OCI-LY3 (cell line): ENCODE measurements around the gene CDX1.

Source experiments
- H2AFZ ChIP-seq: fragments of 200-600, 300-600 bp; shearing (Covaris generic); 2 replicates; pipeline ENCODE4 v1.6.0; 2014; ENCODE audit warnings: antibody characterized with exemption, low read depth, low read length
- H3K27ac ChIP-seq: fragments of 200-600, 300-600 bp; sonication (generic); 2 replicates; pipeline ENCODE4 v1.5.1; 2014; ENCODE audit warnings: mild to moderate bottlenecking, low read length, moderate library complexity, mixed read lengths
- H3K27me3 ChIP-seq: fragments of 200-600, 300-600 bp; sonication (generic); 2 replicates; pipeline ENCODE4 v1.6.1; 2014; ENCODE audit warnings: low read depth, low read length, mixed read lengths
- H3K36me3 ChIP-seq: fragments of 200-600, 300-600 bp; sonication (generic); replicated peaks from 2 replicates; pipeline ENCODE3; 2014; ENCODE audit warnings: low read depth, low read length, mixed read lengths
- H3K4me1 ChIP-seq: fragments of 300-600, 200-600 bp; sonication (generic); 2 replicates; pipeline ENCODE4 v1.6.1; 2014; ENCODE audit warnings: low read length, mixed read lengths
- H3K4me2 ChIP-seq: fragments of 200-600, 300-600 bp; sonication (generic); 2 replicates; pipeline ENCODE4 v1.6.1; 2014; ENCODE audit warnings: low read length, mixed read lengths
- H3K4me3 ChIP-seq: fragments of 300-600, 200-600 bp; sonication (generic); 2 replicates; pipeline ENCODE4 v1.5.1; 2014; ENCODE audit warnings: antibody characterized with exemption, mild to moderate bottlenecking, low read length, moderate library complexity
- H3K79me2 ChIP-seq: fragments of 300-600, 200-600 bp; shearing (Covaris generic); 2 replicates; pipeline ENCODE4 v1.6.1; 2014; ENCODE audit warnings: mild to moderate bottlenecking, low read length, mixed read lengths
- H3K9ac ChIP-seq: fragments of 300-600, 200-600 bp; shearing (Covaris generic); 2 replicates; pipeline ENCODE4 v1.6.0; 2014; ENCODE audit warnings: mild to moderate bottlenecking, low read length, moderate library complexity
- H3K9me3 ChIP-seq: fragments of 200-600, 300-600 bp; shearing (Covaris generic); 2 replicates; pipeline ENCODE4 v1.6.1; 2014; ENCODE audit warnings: low read length, mixed read lengths; ENCODE audit not compliant: insufficient read depth
- H4K20me1 ChIP-seq: fragments of 200-600, 300-600 bp; sonication (generic); 2 replicates; pipeline ENCODE4 v1.6.1; 2016; ENCODE audit warnings: low read length, mixed read lengths; ENCODE audit not compliant: insufficient read depth
- CTCF ChIP-seq: fragments of 200-600, 300-600 bp; sonication (generic); IDR thresholded peaks from 2 replicates; pipeline ENCODE4 v1.5.1; 2014; ENCODE audit warnings: antibody characterized with exemption, low read length, low read depth
- EZH2phosphoT487 ChIP-seq: fragments of 200-600 bp; shearing (Covaris generic); IDR thresholded peaks from 2 replicates; pipeline ENCODE4 v1.6.1; 2018; ENCODE audit warnings: antibody characterized with exemption, mixed run types, low read depth

The CDX1 gene

GRCh38 chr5:150184990-150185912 is 18.7 kb downstream of the CDX1 start:
- Histone ChIP-seq H3K4me3 (no peak overlapping the region), H3K27ac (no peak overlapping the region), H3K79me2 (no peaks in the 10 kb centered on the region), H3K9me3 (no peaks in the 10 kb centered on the region), H4K20me1 (no peaks in the 10 kb centered on the region), H3K4me1 (no peaks in the 10 kb centered on the region), H3K36me3 (no peaks in the 10 kb centered on the region), H3K9ac (no peak overlapping the region), H3K4me2 (no peak overlapping the region), H2AFZ (no peak overlapping the region), H3K27me3 (peaks cover 3% of the 10 kb centered on the region; the same call in 1 of the 2 replicates)
- TF ChIP-seq EZH2phosphoT487 (no peak), CTCF (no peak)

GRCh38 chr5:150186137-150186536 is 19.6 kb downstream of the CDX1 start:
- Histone ChIP-seq H3K9me3 (no peaks in the 10 kb centered on the region), H3K36me3 (no peaks in the 10 kb centered on the region), H3K4me3 (no peak overlapping the region), H4K20me1 (no peaks in the 10 kb centered on the region), H3K9ac (no peak overlapping the region), H3K27me3 (peaks cover 3% of the 10 kb centered on the region; the same call in 1 of the 2 replicates), H3K79me2 (no peaks in the 10 kb centered on the region), H3K27ac (no peak overlapping the region), H3K4me2 (no peak overlapping the region), H2AFZ (no peak overlapping the region), H3K4me1 (no peaks in the 10 kb centered on the region)
- TF ChIP-seq CTCF, result no peak
- TF ChIP-seq EZH2phosphoT487, result no peak

GRCh38 chr5:150186897-150187296 is 20.3 kb downstream of the CDX1 start:
- H4K20me1 ChIP-seq, result no peaks in the 10 kb centered on the region
- no peak overlapping the region for H2AFZ ChIP-seq
- TF ChIP-seq CTCF (no peak), EZH2phosphoT487 (no peak)
- no peak overlapping the region for H3K4me2 ChIP-seq
- H3K9me3 ChIP-seq, result no peaks in the 10 kb centered on the region
- H3K4me1 ChIP-seq, result no peaks in the 10 kb centered on the region
- no peaks in the 10 kb centered on the region for H3K79me2 ChIP-seq
- H3K9ac ChIP-seq, result no peak overlapping the region
- peaks cover 3% of the 10 kb centered on the region; the same call in 1 of the 2 replicates for H3K27me3 ChIP-seq
- H3K4me3 ChIP-seq, result no peak overlapping the region
- no peak overlapping the region for H3K27ac ChIP-seq
- no peaks in the 10 kb centered on the region for H3K36me3 ChIP-seq

- H3K9me3 ChIP-seq, result no peaks in the 10 kb centered on the region
- H3K9ac ChIP-seq, result no peak overlapping the region
- no peaks in the 10 kb centered on the region for H4K20me1 ChIP-seq
- no peaks in the 10 kb centered on the region for H3K36me3 ChIP-seq
- no peak overlapping the region for H3K4me2 ChIP-seq
- H2AFZ ChIP-seq, result no peak overlapping the region
- no peaks in the 10 kb centered on the region for H3K4me1 ChIP-seq
- H3K79me2 ChIP-seq, result no peaks in the 10 kb centered on the region
- no peak overlapping the region for H3K27ac ChIP-seq
- no peak overlapping the region for H3K4me3 ChIP-seq
- TF ChIP-seq EZH2phosphoT487 (no peak), CTCF (no peak)
- H3K27me3 ChIP-seq, result peaks cover 3% of the 10 kb centered on the region; the same call in 1 of the 2 replicates
Measured at GRCh38 chr5:150188146-150188842, 21.7 kb downstream of the CDX1 start.
